ENCODE results near the gene MED4. TPM values are rescaled to one million over a fixed set of nuclear protein-coding genes. Genes with fewer than 3 reads are reported as not detected.

Gene MED4
- polyA plus RNA-seq, 4 donors = 79.8 to 106 (median 86.0) TPM

DNA sequence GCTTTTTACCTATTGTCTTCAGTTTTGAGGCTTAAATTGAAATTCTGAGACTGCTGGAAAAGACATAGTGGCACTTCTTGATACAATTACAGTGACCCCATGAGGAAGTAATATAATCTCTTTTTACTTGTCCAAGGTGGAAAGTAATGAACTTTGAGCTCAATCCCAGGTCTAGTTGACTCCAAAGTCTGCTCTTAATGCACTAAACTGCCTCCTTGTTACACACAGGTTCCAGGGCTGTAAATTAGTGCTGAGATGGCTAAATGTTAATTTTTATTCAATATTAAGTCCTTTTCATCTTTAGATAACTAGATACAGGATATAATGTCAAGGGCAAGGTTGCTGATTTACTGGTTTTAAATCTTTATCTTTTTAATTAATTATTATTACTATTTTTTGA is 54.9 kb downstream of the MED4 start:
- DNase-seq (ENCODE audit: low read depth in 4 of 4, low spot score in 2 of 4) = no peak

DNA sequence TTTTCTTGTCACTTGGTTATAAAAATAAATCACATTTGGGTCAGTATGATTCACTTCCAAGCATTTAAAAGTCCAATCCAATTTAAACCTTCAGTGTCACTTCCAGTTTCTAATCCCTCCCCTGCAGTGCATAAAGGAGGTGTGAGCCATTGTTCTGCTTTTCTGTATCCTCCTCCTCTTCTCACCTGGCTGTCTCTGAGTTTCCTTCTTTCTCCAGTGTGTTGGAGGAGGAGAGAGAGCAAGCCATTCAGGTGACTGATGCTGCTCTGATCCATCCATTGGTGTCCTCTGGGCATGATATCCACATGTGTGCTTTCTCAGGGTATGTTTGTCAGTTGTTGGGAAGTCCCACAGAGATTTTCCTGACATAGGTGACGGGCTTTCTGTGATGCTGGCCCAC is 56.1 kb downstream of the MED4 start:
- no peak for DNase-seq (ENCODE audit: low read depth in 4 of 4, low spot score in 2 of 4)

GRCh38 chr13:48037346-48038173 is 57.3 kb downstream of the MED4 start, which contains the start of gene NUDT15:
NUDT15 (plus strand) TSS chr13:48037726; CDS start chr13:48037747, 21 bp downstream.
- DNase-seq (ENCODE audit: low read depth in 4 of 4, low spot score in 2 of 4) = peak; percentile 92 to 96 (median 96)

GRCh38 chr13:48029859-48030258 is 65.0 kb downstream of the MED4 start:
- no peak for DNase-seq (ENCODE audit: low read depth in 4 of 4, low spot score in 2 of 4)

GRCh38 chr13:48028066-48028465 is 66.8 kb downstream of the MED4 start:
- DNase-seq (ENCODE audit: low read depth in 4 of 4, low spot score in 2 of 4) = no peak

Other genes with a start within 250 kb of the MED4 start
- gene SUCLA2, start 93.8 kb downstream of the MED4 start, polyA plus RNA-seq (ENCODE audit: insufficient read length in 4 of 4) = 100 to 1,000 TPM in 1 of 4 donors, 10 to 100 TPM in 3; 79.5 to 112 (median 91.6) TPM
- 10 to 100 TPM; 23.7 to 27.9 (median 26.0) TPM for gene NUDT15, start 57.4 kb downstream of the MED4 start, polyA plus RNA-seq (ENCODE audit: insufficient read length in 4 of 4)
- 1,000 to 10,000 TPM; 1,265 to 1,775 (median 1,416) TPM for gene ITM2B, start 138.1 kb upstream of the MED4 start, polyA plus RNA-seq (ENCODE audit: insufficient read length in 4 of 4)
- 10 to 100 TPM; 42.1 to 49.1 (median 45.5) TPM for gene RB1, start 208.6 kb upstream of the MED4 start, polyA plus RNA-seq (ENCODE audit: insufficient read length in 4 of 4)

Data from left renal cortex interstitium (tissue), 4 donors.